ENCODE results near the gene PIN4.
"Not testable (repeated sequence)": the region's sequence is repeated elsewhere in the genome, so short reads cannot be mapped to it uniquely, and the experiment has no call there.

PIN4 gene

GRCh38 chrX:72181178-72182125, at the start of gene PIN4:
PIN4 (plus strand) TSS chrX:72181757; CDS start chrX:72181786, 29 bp downstream.
- no peak for FAIRE-seq

GRCh38 chrX:72132456-72132855, 49.1 kb upstream of the PIN4 start:
- no peak for FAIRE-seq

GRCh38 chrX:72133851-72134546, 47.6 kb upstream of the PIN4 start:
- no peak for FAIRE-seq

GRCh38 chrX:72137846-72138495, 43.6 kb upstream of the PIN4 start:
- FAIRE-seq, result no peak

GRCh38 chrX:72139538-72139937, 42.0 kb upstream of the PIN4 start:
- no peak for FAIRE-seq

GRCh38 chrX:72141372-72142004, 40.1 kb upstream of the PIN4 start:
- FAIRE-seq, result peak; percentile 72

GRCh38 chrX:72142094-72142793, 39.3 kb upstream of the PIN4 start:
- peak; percentile 98 for FAIRE-seq

GRCh38 chrX:72142794-72143608, 38.6 kb upstream of the PIN4 start:
- FAIRE-seq, result no peak

GRCh38 chrX:72143609-72143907, 38.0 kb upstream of the PIN4 start:
- FAIRE-seq, result peak; percentile 55

GRCh38 chrX:72145181-72145580, 36.4 kb upstream of the PIN4 start:
- no peak for FAIRE-seq

- FAIRE-seq, result peak; percentile 55
Observed at GRCh38 chrX:72146527-72146926, 35.0 kb upstream of the PIN4 start.

- no peak for FAIRE-seq
Observed at GRCh38 chrX:72158773-72159172, 22.8 kb upstream of the PIN4 start.

- no peak for FAIRE-seq
Observed at GRCh38 chrX:72159769-72160168, 21.8 kb upstream of the PIN4 start.

- FAIRE-seq, result no peak
Observed at GRCh38 chrX:72165551-72165950, 16.0 kb upstream of the PIN4 start.

- peak; percentile 78 for FAIRE-seq
Observed at GRCh38 chrX:72169008-72169728, 12.4 kb upstream of the PIN4 start.

- not testable (repeated sequence) for FAIRE-seq
Observed at GRCh38 chrX:72176289-72176688, 5.3 kb upstream of the PIN4 start.

- FAIRE-seq, result no peak
Observed at GRCh38 chrX:72176981-72177380, 4.6 kb upstream of the PIN4 start.

- no peak for FAIRE-seq
Observed at GRCh38 chrX:72180539-72180938, 1.0 kb upstream of the PIN4 start.

GRCh38 chrX:72182924-72183323, 1.4 kb downstream of the PIN4 start:
- FAIRE-seq, result no peak

- no peak for FAIRE-seq
Observed at GRCh38 chrX:72201836-72202536, 20.4 kb downstream of the PIN4 start.
